Renal cortical epithelial cell (primary cell): ENCODE data around the gene POMGNT1. TPM values are rescaled to one million over a fixed set of nuclear protein-coding genes. Genes with fewer than 3 reads are reported as not detected.
"Not testable (repeated sequence)": the region's sequence is repeated elsewhere in the genome, so short reads cannot be mapped to it uniquely, and the experiment has no call there.

Experiments
- DNase-seq: peaks from one replicate; pipeline ENCODE4 v3.0.0-alpha.2; 2011; ENCODE audit warnings: low read depth
- total RNA-seq: library from RNA; depleted of rRNA; stranded (reverse); fragments of >200 nt; gene quantifications from 2 replicates; pipeline ENCODE4 v1.2.3, GENCODE V29; 2014

Gene POMGNT1
- total RNA-seq = 34.0 and 38.6 TPM in 2 replicates

DNA sequence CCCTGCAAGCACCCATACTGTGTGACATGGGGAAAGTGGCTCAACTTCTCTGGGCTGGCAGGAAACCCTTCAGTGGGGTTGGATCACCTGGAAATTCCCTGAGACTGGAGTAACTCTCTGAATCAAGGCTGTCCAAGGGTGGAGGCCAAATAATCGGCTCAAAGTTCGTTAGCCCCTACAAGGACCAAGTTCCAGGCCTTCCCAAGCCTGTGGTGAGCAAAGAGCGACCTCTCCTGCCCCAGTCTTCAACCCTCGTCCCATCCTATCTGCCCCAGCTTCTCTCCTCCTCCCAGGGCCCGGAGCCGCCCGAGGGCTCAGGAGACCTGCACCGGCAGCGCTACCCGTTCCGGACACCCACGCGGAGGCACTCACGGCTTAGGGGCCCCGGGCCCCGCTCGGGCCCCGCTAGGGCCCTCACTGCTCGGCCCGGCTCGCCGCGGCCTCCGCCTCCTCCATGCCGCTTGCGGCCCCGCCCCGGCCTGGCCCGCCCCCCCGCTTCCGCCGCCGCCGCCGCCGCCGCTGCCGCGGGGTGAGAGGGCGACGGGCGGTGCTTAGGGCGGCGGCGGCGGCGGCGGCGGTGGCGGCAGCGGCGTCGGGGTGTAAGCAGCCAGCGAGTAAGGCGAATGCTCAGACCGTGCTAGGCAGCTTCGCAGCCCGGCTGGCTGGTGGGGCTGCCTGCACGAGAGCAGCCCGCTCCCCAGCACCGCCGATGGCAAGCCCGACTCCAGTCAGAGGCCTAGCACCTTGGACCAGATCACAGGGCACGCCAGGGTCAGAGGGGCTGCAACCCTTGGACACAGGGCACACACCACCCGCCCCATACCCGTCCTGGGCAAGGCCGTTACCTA is at the start of gene POMGNT1:
TSS of gene POMGNT1 (minus strand) at position 471 of the 848 bp plus-strand sequence. CDS start 613 bp downstream, outside the sequence.
- DNase-seq = peak; percentile 58

DNA sequence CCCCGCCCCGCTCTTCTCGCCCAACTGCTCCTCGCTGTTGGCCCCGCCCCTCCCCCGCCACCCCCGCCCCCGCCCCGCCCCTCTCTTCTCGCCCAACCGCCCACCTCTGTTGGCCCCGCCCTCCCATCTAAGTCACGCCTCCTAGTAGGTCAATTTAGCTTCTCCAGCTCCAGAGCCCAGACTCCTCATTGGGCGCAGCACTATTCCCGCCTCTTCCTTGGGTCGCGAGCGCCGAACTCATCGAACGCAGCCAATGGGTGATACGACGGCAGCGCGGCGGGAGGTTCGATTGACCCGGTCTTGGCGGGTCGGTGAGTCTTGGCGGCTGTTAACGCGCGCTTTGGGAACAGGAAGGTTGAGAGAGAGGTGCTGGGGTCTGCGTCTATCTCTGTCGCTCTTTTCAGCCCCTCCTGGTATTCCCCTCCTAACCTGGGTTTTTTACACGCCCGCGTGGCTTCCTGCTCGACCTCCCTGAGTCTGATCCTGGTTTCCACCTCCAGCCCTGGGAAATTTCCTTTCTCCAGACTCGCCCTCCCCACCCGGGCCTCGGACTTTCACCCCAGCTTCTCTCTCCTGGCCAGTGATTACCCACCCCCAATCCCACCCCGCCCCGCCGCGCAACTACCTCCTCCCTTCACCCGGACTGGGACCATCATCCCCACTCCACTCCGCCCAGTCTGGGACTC is 49.3 kb upstream of the POMGNT1 start, which contains the start of gene RAD54L:
TSS of gene RAD54L (plus strand) at position 328 of the 686 bp plus-strand sequence. CDS start 643 bp downstream, outside the sequence.
- peak; percentile 95 for DNase-seq

DNA sequence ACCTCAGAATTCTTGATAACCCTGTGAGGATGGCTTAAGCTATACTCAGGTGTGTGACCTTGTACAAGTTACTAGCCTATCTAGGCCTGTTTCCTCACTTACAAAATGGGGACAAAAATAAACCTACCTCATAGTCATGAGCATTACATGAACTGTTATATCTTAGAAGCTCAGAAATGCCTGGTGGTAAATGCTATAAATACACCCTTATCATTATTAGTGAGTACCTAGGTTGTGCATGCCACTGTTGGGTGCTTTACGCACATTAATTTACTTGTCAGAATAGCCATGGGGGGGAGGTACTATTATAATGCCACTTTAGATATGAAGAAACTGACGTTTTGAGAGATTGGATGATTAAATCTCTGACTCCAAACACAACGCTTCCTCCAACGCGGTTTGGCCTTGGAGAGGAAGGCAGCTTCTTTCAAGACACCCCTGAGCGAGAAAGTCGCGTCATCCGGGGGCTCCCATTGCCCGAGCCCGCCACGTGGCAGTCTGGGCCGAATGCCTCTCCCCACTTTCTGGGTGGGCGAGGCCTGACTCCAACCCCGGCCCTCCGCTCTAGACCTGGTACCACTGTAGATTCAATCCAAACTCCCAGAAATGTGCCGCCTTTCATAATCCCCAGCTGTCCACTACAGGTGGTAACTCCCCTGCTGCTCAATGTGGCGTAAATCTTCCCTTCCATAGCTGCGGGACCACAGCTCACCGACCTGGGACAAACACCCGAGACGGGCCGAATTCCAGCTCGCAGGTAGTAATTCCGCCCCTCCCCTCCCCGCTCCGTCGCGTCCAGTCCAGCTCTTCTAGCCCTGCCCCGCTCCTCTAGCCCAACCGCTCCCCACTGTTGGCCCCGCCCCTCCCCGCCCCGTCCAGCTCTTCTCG is 48.6 kb upstream of the POMGNT1 start:
- peak; percentile 25 for DNase-seq

DNA sequence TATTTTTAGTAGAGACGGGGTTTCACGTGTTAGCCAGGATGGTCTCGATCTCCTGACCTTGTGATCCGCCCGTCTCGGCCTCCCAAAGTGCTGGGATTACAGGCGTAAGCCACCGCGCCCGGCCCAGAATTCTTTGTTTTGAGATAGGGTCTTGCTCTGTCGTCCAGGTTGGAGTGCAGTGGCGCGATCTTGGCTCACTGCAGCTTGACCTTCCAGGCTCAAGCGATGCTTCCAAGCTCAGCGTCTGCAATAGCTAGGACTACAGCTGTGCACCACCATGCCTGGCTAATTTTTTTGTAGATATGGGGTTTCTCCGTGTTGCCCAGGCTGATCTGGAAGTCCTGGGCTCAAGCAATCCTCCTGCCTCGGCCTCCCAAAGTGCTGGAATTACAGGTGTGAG is 47.9 kb upstream of the POMGNT1 start:
- DNase-seq = not testable (repeated sequence)

DNA sequence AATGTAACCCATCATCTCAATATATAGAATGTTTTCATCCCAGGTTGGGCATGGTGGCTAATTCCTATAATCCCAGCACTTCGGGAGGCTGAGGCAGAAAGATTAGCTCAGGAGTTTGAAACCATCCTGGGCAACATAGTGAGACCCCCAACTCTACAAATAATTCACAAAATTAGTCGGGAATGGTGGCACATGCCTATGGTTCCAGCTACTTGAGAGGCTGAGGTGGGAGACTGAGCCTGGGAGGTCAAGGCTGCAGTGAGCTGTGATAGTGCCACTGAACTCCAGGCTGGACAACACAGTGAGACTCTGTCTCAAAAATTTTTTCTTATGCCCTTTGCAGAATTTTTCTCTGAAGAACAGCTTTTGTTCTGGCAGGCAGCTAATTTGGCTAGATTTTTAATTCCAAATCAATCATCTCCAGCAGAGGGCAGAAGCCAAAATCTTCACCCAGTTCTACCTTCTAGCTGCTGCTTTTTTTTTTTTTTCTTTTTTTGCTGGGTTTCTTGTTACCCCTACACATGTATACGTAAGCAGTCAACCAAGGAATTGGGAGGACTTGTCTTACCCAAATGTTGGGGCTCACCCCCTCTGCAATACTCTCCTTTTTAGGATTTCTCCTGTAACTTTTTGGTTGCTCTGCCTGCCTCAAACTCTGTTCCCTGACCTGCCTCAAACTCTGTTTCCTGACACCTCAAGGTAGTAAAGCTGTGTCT is 46.6 kb upstream of the POMGNT1 start:
- peak; percentile 26 for DNase-seq

DNA sequence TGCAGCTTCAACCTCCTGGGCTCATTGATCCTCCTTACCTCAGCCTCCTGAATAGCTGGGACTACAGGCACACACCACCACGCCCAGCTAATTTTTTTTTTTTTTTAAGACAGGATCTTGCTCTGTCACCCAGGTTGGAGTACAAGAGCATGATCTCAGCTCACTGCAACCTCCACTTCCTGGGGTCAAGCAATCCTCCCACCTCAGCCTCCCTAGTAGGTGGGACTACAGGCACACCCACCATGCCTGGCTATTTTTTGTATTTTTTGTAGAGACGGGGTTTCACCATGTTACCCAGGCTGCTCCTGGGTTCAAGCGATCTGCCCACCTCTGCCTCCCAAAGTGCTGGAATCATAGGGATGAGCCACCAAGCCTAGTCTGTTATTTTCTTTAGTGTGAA is 45.6 kb upstream of the POMGNT1 start:
- not testable (repeated sequence) for DNase-seq

DNA sequence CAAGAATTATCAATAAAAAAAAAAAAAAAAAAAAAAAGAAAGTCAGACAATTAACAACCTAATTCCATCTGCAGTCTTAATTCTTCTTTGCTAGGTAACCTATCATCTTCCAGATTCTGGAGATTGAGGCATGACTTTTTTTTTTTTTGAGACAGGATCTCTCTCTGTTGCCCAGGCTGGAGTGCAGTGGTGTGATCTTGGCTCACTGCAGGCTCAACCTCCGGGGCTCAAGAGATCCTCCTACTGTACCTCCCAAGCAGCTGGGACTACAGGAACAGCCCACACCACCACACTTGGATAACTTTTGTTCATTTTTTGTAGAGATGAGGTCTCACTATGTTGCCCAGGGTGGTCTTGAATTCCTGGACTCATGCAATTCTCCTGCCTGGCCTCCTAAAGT is 44.7 kb upstream of the POMGNT1 start:
- no peak for DNase-seq

DNA sequence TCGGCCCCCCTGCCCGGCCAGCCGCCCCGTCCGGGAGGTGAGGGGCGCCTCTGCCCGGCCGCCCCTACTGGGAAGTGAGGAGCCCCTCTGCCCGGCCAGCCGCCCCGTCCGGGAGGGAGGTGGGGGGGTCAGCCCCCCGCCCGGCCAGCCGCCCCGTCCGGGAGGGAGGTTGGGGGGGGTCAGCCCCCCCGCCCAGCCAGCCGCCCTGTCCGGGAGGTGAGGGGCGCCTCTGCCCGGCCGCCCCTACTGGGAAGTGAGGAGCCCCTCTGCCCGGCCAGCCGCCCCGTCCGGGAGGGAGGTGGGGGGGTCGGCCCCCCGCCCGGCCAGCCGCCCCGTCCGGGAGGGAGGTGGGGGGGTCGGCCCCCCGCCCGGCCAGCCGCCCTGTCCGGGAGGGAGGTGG is 43.5 kb upstream of the POMGNT1 start:
- DNase-seq = not testable (repeated sequence)

DNA sequence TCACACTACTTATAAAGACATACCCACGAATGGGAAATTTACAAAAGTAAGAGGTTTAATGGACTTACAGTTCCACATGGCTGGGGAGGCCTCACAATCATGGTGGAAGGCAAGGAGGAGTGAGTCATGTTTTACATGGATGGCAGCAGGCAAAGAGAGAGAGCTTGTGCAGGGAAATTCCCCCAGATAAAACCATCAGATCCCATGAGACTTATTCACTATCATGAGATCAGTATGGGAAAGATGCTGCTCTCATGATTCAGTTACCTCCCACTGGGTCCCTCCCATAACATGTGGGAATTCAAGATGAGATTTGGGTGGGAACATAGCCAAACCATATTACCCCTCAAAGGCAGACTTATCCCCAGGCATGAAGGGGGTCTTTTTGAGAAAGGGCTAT is 40.6 kb upstream of the POMGNT1 start:
- peak; percentile 53 for DNase-seq

DNA sequence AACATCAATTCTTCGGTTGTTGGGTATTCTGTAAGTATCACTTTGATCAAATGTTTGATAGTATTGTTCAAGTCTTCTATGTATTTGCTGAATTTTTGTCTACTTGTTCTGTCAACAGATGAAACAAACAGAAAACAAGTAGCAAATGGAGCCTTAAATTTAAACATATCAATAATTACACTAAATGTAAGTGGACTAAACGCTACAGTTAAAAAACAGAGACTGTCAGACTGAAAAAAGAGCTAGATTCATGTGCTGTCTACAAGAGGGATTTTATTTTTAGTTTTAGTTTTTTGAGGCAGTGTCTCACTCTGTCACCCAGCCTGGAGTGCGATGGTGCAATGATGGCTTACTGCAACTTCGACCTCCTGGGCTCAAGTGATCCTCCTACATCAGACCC is 38.6 kb upstream of the POMGNT1 start:
- no peak for DNase-seq

DNA sequence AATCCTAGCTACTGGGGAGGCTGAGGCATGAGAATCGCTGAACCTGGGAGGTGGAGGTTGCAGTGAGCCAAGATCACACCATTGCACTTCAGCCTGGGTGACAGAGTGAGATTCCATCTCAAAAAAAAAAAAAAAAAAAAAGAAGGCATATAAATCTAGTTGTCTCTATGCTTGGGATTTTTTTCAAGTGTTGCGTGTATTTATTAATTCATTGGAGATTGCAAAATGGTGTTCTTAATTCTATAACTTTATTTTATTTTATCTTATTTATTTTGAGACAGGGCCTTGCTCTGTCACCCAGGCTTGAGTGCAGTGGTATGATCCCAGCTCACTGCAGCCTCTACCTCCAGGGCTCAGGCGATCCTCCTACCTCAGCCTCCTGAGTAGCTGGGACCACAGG is 33.0 kb upstream of the POMGNT1 start:
- DNase-seq = not testable (repeated sequence)

DNA sequence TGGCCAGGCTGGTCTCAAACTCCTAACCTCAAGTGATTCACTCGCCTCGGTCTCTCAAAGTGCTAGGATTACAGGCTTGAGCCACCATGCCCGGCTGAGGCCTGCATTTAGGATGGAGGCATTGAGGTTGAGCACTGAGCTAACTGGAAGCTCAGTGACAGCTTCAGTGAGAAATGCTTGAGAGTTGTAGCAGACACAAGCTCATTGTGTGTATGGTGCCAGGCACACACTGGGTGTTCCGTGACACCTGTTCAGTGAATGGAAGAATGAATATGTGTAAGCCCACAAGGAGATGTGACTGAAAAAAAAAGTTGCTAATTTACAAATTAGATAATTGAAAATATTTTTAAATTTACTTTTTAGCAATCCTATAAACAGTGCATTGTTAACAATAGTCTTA is 26.7 kb upstream of the POMGNT1 start:
- no peak for DNase-seq

DNA sequence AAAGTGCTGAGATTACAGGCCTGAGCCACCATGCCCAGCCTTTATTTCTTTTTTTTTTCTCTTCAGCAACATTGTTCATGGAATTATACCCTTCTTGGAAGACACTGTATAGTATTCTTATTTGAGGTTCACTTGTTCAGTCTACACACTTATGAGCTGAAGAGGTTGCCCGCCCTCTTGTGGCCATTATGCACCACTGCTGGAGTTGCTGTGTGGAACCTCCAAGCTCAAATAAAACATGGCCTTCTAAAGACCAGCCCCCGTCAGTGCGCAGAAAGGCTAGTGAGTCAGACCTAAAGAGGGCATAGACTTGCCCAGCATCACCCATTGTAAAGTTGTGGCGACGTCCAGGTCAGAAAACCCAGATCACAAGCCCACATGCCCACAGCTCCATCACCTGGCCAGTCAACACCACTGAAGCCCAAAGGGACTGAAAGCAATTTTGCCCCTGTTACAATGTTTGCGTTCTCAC is 25.3 kb upstream of the POMGNT1 start:
- peak; percentile 91 for DNase-seq

DNA sequence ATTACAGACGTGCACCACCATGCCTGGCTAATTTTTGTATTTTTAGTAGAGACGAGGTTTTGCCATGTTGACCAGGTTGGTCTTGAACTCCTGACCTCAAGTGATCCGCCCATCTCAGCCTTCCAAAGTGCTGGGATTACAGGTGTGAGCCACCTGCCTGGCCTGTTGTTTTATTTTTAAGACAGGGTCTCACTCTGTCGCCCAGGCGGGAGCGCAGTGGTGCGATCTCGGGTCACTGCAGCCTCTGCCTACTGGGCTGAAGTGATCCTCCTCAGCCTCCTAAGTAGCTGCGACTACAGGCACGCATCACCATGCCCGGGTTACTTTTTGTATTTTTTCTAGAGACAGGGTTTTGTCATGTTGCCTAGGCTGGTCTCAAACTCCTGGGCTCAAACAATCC is 24.8 kb upstream of the POMGNT1 start:
- not testable (repeated sequence) for DNase-seq

DNA sequence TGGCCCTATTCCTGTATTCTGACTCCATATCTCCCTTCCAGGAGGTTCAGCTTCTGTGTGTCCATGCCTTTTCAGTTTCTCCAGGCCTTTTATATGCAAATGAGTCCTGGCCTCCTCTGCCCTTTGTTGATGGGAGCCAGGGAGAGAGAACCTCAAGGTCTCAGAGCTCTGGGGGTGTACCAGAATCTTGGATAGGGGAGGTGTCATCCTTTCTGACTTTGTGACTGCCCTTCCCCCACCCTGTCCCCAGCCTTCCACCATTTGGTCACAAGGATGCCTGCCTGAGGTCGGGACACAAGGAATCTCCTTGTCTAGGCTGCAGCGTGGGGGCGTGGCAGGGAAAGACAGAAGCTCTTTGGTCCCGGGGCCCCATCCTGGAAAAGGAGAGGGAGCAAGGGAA is 23.5 kb upstream of the POMGNT1 start:
- no peak for DNase-seq

DNA sequence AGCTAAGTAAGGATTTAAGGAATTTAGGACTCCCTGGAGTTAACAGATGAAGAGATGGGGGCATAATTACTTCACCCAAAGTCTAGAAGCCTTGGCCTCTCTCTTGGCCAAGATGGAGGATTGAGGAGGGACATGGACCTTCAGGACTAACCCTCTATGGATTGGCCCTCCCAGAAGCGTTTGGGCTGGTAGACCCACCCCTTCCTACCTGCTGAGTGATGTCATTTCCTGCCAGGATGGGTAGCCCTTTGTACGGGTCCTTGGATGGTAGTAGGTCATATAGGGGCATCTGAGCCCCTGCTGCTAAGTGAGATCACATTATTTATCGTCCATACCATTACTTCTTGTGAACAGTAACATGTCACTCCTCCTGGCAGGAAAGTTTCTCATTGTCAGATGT is 22.6 kb upstream of the POMGNT1 start:
- DNase-seq = no peak

DNA sequence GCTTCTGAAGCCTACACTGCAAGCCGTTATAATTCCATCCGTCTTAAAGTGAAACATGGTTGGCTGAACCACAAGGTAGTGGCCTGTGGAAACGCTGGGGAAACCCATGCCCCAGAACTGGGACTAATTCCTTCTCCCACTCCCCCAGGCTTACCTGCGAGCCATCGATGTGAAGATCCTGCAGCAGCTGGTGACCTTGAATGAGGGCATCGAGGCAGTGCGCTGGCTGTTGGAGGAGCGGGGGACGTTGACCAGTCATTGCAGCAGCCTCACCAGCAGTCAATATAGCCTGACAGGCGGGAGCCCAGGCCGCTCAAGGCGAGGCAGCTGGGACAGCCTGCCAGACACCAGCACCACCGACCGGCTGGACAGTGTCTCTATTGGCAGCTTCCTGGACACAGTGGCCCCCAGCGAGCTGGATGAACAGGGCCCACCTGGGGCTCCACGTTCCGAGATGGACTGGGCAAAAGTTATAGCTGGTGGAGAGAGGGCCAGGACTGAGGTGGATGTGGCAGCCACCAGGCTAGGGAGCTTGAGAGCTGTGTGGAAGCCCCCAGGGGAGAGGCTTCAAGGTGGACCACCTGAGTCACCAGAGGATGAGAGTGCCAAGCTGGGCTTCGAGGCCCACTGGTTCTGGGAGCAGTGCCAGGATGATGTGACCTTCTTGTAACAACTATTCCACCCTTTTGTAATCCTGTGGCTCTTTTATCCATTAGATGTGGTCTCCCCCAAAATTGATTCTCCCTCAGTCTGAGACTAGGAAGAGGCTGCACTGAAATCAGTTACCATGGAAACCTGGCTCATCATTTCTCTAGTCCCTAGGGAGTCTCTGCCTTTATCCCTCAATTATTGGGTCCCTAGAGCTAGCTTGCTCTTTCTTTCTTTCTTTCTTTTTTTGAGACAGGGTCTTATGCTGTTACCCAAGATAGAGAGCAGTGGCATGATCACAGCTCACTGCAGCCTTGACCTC is 21.6 kb upstream of the POMGNT1 start:
- DNase-seq = no peak

DNA sequence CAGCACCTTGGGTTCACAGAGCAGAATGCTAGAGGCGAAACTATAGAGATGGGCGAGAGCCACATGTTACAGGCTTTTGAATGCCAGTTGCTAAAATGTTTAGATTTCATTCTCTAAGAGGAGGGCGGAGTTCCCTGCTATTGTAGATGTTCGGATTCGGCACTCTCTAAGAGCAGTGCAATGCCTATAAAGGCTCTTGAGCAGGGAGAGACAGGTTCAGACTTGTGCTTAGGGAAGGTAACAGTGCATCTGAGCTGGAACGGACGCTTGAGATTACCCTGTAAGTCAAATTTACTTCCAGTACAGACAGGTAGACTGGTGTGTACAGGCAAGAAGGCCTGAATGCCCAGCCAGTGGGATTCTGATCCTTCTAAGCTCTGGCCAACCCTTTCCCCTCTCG is 20.2 kb upstream of the POMGNT1 start:
- no peak for DNase-seq

DNA sequence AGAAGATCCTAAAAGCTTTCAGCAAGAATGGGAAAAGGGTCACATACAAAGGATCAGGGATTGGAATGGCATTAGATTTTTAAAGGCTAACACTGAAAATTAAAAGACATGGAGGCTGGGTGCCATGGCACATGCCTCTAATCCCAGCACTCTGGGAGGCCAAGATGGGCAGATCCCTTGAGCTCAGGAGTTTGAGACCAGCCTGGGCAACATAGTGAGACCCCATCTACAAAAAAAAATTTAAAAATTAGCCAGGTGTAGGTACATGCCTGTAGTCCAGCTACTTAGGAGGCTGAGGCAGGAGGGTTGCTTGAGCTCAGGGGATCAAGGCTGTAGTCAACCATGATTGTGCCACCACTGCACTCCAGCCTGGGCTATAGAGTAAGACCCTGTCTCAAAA is 17.3 kb upstream of the POMGNT1 start:
- DNase-seq = no peak

DNA sequence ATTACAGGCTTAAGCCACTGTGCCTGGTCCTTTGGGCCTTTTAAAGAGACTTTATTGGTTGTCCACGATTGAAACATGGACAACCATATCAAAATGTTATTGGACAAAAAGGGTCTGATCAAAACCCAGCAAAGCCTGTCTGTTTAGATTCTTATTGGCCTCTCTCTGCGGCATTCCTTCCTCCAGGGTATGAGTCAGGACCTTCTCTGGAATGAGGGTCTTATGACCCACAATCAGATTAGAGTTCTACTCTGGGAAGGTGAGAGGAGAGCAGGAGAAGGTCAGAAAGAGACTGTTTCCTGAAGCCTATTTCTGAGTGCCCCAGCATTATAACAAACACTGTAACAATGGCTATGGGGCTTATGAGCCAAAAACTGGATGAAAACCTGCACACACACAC is 12.8 kb upstream of the POMGNT1 start:
- no peak for DNase-seq
